Lower lobe of right lung (tissue), 2 donors: Measurements from ENCODE around the gene KRT75. TPM values are rescaled to one million over a fixed set of nuclear protein-coding genes. Genes with fewer than 3 reads are reported as not detected.

Experiments
- ATAC-seq, 2 donors: fragments of 200-7000 bp; cut with Tn5 transposase; one replicate each; pipeline ENCODE4 v1.9.1; 2020 to 2022; ENCODE audit warnings: mild to moderate bottlenecking in 2 of 2, moderate library complexity in 2 of 2
- DNase-seq: peaks from one replicate; pipeline ENCODE4 v3.0.0-alpha.2; 2020
- H3K27ac ChIP-seq: fragments of 200-600 bp; one replicate; pipeline ENCODE4 v1.8.0; 2022
- H3K27me3 ChIP-seq: fragments of 200-600 bp; one replicate; pipeline ENCODE4 v1.8.0; 2022; ENCODE audit warnings: low read depth
- H3K36me3 ChIP-seq: fragments of 200-600 bp; one replicate; pipeline ENCODE4 v1.8.0; 2022; ENCODE audit warnings: mild to moderate bottlenecking
- H3K4me1 ChIP-seq: fragments of 200-600 bp; one replicate; pipeline ENCODE4 v1.8.0; 2022
- H3K4me3 ChIP-seq: fragments of 200-600 bp; one replicate; pipeline ENCODE4 v1.8.0; 2022; ENCODE audit warnings: mild to moderate bottlenecking
- H3K9me3 ChIP-seq: fragments of 200-600 bp; one replicate; pipeline ENCODE4 v1.8.0; 2022
- CTCF ChIP-seq: fragments of 200-600 bp; IDR thresholded peaks from one replicate; pipeline ENCODE4 v1.8.0; 2022; ENCODE audit warnings: antibody characterized with exemption, mild to moderate bottlenecking
- intact Hi-C: fragments of 100-400 bp; cut with DNase I; formaldehyde crosslinking; loops from one replicate; pipeline ENCODE4 v1.11.0; 2022
- long read RNA-seq: library from polyadenylated mRNA; unstranded; transcript quantifications from one replicate; pipeline ENCODE4 v2.0.0, GENCODE V29; 2021
- total RNA-seq: library from RNA; stranded (reverse); fragmentation: NEBNext Ultra II Directional; extraction: Animal tissue kit (Norgen Biotek cat#: 25700); gene quantifications from one replicate; pipeline ENCODE4 v1.2.1, GENCODE V29; 2021
- donor health status: DM: no; HTN: yes; CAD: no; lungs with severe emphysema.

Gene KRT75
- total RNA-seq, result not detected
- long read RNA-seq, result 0 reads

GRCh38 chr12:52434081-52434733, at the start of gene KRT75:
TSS of gene KRT75 (minus strand) at chr12:52434371. CDS start at chr12:52434304, 67 bp downstream.
- DNase-seq, result no peak
- no peak within 1 kb of the TSS for H3K27ac ChIP-seq

DNA sequence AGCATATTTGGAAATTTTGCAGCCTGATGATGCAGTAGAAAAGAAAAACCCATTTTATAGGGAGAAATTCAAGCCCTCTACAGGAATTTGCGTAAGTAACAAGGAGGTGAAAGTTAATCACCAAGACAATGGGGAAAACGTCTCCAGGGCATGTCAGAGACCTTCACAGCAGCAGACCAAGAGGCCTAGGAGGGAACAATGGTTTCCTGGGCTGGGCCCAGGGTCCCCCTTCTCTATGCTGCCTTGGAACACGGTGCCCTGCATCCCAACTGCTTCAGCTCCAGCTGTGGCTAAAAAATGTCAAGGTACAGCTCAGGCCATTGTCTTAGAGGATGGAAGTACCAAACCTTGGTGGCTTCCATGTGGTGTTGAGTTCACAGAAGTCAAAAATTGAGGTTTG, 45.9 kb upstream of the KRT75 start:
- no peak for TF ChIP-seq CTCF
- Histone ChIP-seq H3K27ac (no peak overlapping the region), H3K36me3 (no peaks in the 10 kb centered on the region), H3K27me3 (no peaks in the 10 kb centered on the region), H3K4me1 (no peaks in the 10 kb centered on the region), H3K4me3 (no peak overlapping the region), H3K9me3 (peaks cover 6% of the 10 kb centered on the region)
- intact Hi-C loops, result no loop called here
- DNase-seq (no peak), ATAC-seq (no peak)

More at GRCh38 chr12:52434081-52434733, at the start of gene KRT75:
- ATAC-seq, result no peak
- TF ChIP-seq CTCF, result no peak
- Histone ChIP-seq H3K27me3 (peaks cover 13% of the 10 kb centered on the region), H3K9me3 (no peaks in the 10 kb centered on the region), H3K4me3 (no peak within 1 kb of the TSS), H3K4me1 (no peaks in the 10 kb centered on the region), H3K36me3 (no peaks in the 10 kb centered on the region)
- intact Hi-C loops, result no loop called here

DNA sequence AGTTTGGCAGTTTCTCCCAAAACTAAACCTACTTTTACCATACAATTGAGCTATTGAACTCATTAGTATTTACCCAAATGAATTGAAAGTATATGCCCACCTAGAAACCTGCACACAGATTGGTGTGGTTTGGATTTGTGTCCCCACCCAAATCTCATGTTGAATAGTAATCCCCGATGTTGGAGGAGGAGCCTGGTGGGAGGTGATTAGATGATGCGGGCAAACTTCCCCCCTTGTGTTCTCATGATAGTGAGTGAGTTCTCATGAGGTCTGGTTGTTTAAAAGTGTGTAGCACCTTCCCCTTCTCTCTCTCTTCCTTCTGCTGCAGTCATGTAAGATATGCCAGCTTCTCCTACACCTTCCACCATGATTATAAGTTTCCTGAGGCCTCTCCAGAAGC, 43.5 kb upstream of the KRT75 start:
- Histone ChIP-seq H3K4me1 (no peaks in the 10 kb centered on the region), H3K27ac (no peak overlapping the region), H3K4me3 (no peak overlapping the region), H3K36me3 (no peaks in the 10 kb centered on the region), H3K9me3 (no peaks in the 10 kb centered on the region), H3K27me3 (no peaks in the 10 kb centered on the region)
- no peak for TF ChIP-seq CTCF
- ATAC-seq, result no peak
- no peak for DNase-seq
- intact Hi-C loops, result no loop called here

- DNase-seq, result no peak
- H3K9me3 ChIP-seq, result no peaks in the 10 kb centered on the region
- H3K27ac ChIP-seq, result no peak overlapping the region
- H3K27me3 ChIP-seq, result no peaks in the 10 kb centered on the region
- no peak for ATAC-seq
- no peaks in the 10 kb centered on the region for H3K36me3 ChIP-seq
- H3K4me1 ChIP-seq, result no peaks in the 10 kb centered on the region
- TF ChIP-seq CTCF, result no peak
- no peak overlapping the region for H3K4me3 ChIP-seq
- intact Hi-C loops, result no loop called here
Measured at GRCh38 chr12:52474212-52474611, 40.0 kb upstream of the KRT75 start.

- H3K4me1 ChIP-seq, result no peaks in the 10 kb centered on the region
- no peaks in the 10 kb centered on the region for H3K27me3 ChIP-seq
- TF ChIP-seq CTCF, result no peak
- intact Hi-C loops, result no loop called here
- H3K36me3 ChIP-seq, result no peaks in the 10 kb centered on the region
- no peak within 1 kb of the TSS for H3K27ac ChIP-seq
- DNase-seq, result no peak
- ATAC-seq, result no peak
- H3K4me3 ChIP-seq, result no peak within 1 kb of the TSS
- no peaks in the 10 kb centered on the region for H3K9me3 ChIP-seq
Measured at GRCh38 chr12:52473768-52474167, 39.6 kb upstream of the KRT75 start, which contains the start of gene KRT6C. TSS of gene KRT6C (minus strand) at chr12:52473805. CDS start at chr12:52473737, 68 bp downstream.
